ENCODE measurements around the gene FLT4. TPM values are rescaled to one million over a fixed set of nuclear protein-coding genes. Genes with fewer than 3 reads are reported as not detected.
"Not testable (repeated sequence)": the region's sequence is repeated elsewhere in the genome, so short reads cannot be mapped to it uniquely, and the experiment has no call there.

The FLT4 gene
- total RNA-seq, 1 donor from 2014 or later, result 1.1 TPM

DNA sequence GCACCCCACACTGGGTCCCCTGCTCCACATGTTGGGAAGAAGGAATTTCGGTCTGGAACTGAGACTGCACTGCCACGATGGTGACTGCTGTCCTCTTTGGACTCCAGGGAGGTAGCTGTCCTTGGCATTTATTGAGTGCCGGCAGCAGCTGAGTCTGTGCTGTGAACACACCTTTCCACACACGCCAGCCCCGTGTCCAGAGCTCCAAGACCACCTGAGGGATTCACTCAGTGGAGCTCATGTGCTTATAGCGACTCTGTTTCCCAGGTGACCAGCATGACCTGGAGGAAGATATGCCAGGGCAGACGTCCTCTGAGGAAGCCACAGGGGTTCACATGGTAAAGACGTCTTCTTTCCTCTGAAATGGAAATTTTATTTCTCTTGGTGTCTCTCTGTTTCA lies 33.2 kb upstream of the FLT4 start:
- H3K4me3 Mint-ChIP-seq (ENCODE audit: low read depth), result no peak overlapping the region
- no peaks in the 10 kb centered on the region for H3K9me3 Mint-ChIP-seq
- intact Hi-C loops (cut with micrococcal nuclease), result no loop called here
- H3K27ac Mint-ChIP-seq, result no peak overlapping the region
- no peak for DNase-seq (ENCODE audit: low spot score)
- H3K4me1 Mint-ChIP-seq (ENCODE audit: low read depth), result peaks cover 5% of the 10 kb centered on the region
- no peaks in the 10 kb centered on the region for H3K36me3 Mint-ChIP-seq (ENCODE audit: low read depth)
- H3K27me3 Mint-ChIP-seq (ENCODE audit: low read depth), result peaks cover 10% of the 10 kb centered on the region

- H3K4me3 Mint-ChIP-seq (ENCODE audit: low read depth); H3K9me3 Mint-ChIP-seq; H3K36me3 Mint-ChIP-seq (ENCODE audit: low read depth); DNase-seq (ENCODE audit: low spot score); H3K27ac Mint-ChIP-seq; H3K4me1 Mint-ChIP-seq (ENCODE audit: low read depth); intact Hi-C loops (cut with micrococcal nuclease): not testable (repeated sequence)
- peaks cover 10% of the 10 kb centered on the region for H3K27me3 Mint-ChIP-seq (ENCODE audit: low read depth)
These were observed 32.6 kb upstream of the FLT4 start for GRCh38 chr5:180682008-180682407.

GRCh38 chr5:180678319-180678718 lies 28.9 kb upstream of the FLT4 start:
- peaks cover 19% of the 10 kb centered on the region for H3K27me3 Mint-ChIP-seq (ENCODE audit: low read depth)
- H3K9me3 Mint-ChIP-seq; H3K4me3 Mint-ChIP-seq (ENCODE audit: low read depth); H3K4me1 Mint-ChIP-seq (ENCODE audit: low read depth); DNase-seq (ENCODE audit: low spot score); H3K27ac Mint-ChIP-seq; intact Hi-C loops (cut with micrococcal nuclease); H3K36me3 Mint-ChIP-seq (ENCODE audit: low read depth): not testable (repeated sequence)

GRCh38 chr5:180675036-180675635 lies 25.7 kb upstream of the FLT4 start:
- Mint-ChIP-seq H3K27ac (no peak overlapping the region), H3K27me3 (ENCODE audit: low read depth) (peaks cover 27% of the 10 kb centered on the region), H3K9me3 (no peaks in the 10 kb centered on the region), H3K4me1 (ENCODE audit: low read depth) (peaks cover 4% of the 10 kb centered on the region), H3K36me3 (ENCODE audit: low read depth) (no peaks in the 10 kb centered on the region), H3K4me3 (ENCODE audit: low read depth) (no peak overlapping the region)
- intact Hi-C loops (cut with micrococcal nuclease), result no loop called here
- DNase-seq (ENCODE audit: low spot score), result no peak

GRCh38 chr5:180674090-180674475 lies 24.7 kb upstream of the FLT4 start:
- not testable (repeated sequence) for H3K9me3 Mint-ChIP-seq; H3K27ac Mint-ChIP-seq; H3K36me3 Mint-ChIP-seq (ENCODE audit: low read depth); H3K4me3 Mint-ChIP-seq (ENCODE audit: low read depth); H3K4me1 Mint-ChIP-seq (ENCODE audit: low read depth); DNase-seq (ENCODE audit: low spot score)
- H3K27me3 Mint-ChIP-seq (ENCODE audit: low read depth), result peaks cover 30% of the 10 kb centered on the region
- intact Hi-C loops (cut with micrococcal nuclease), result loop anchor here (5.0 kb wide), 1 partner anchor 43 kb away; no protein-coding TSS in a partner anchor

- intact Hi-C loops (cut with micrococcal nuclease), result loop anchor here (5.0 kb wide), 1 partner anchor 44 kb away; no protein-coding TSS in a partner anchor
- Mint-ChIP-seq H3K27me3 (ENCODE audit: low read depth) (peaks cover 30% of the 10 kb centered on the region), H3K36me3 (ENCODE audit: low read depth) (no peaks in the 10 kb centered on the region), H3K27ac (no peak overlapping the region), H3K9me3 (no peaks in the 10 kb centered on the region), H3K4me1 (ENCODE audit: low read depth) (peaks cover 5% of the 10 kb centered on the region), H3K4me3 (ENCODE audit: low read depth) (no peak overlapping the region)
- DNase-seq (ENCODE audit: low spot score), result no peak
These were observed 24.1 kb upstream of the FLT4 start for GRCh38 chr5:180673371-180674089.

DNA sequence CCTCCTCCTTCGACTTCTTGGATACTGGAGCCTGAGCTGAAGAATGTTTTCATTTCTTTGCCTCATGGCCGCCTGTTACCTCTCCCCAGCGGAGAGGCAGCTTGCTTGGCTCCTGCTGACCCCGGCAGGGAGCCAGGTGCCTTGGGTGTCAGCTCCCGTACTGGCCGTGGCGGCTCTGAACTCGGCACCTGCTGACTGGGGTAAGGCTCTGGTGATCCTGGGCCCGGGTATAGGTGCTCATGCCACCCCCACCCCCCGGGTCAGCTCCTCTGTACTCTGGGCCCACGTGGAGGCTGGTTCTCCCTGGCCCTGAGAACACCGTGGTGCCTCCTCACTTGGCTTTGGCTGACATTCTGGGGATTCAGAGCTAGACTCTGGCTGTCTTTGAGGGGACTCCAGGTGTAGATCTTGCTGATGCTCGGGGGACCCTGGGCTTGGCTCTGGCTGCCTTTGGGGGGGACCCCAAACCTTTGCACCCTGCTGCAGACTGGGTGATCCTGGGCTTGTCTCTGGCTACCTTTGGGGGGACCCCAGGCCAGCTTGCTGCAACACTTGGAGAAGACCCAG lies 22.6 kb upstream of the FLT4 start:
- peaks cover 30% of the 10 kb centered on the region for H3K27me3 Mint-ChIP-seq (ENCODE audit: low read depth)
- not testable (repeated sequence) for DNase-seq (ENCODE audit: low spot score); H3K9me3 Mint-ChIP-seq; H3K27ac Mint-ChIP-seq; H3K4me3 Mint-ChIP-seq (ENCODE audit: low read depth); H3K4me1 Mint-ChIP-seq (ENCODE audit: low read depth); H3K36me3 Mint-ChIP-seq (ENCODE audit: low read depth)
- intact Hi-C loops (cut with micrococcal nuclease), result loop anchor here (5.0 kb wide), 1 partner anchor 45 kb away; no protein-coding TSS in a partner anchor

GRCh38 chr5:180670586-180671359 lies 21.4 kb upstream of the FLT4 start:
- no peak for DNase-seq (ENCODE audit: low spot score)
- Mint-ChIP-seq H3K4me3 (ENCODE audit: low read depth) (no peak overlapping the region), H3K9me3 (no peaks in the 10 kb centered on the region), H3K27me3 (ENCODE audit: low read depth) (peaks cover 24% of the 10 kb centered on the region), H3K36me3 (ENCODE audit: low read depth) (no peaks in the 10 kb centered on the region), H3K27ac (no peak overlapping the region), H3K4me1 (ENCODE audit: low read depth) (peaks cover 5% of the 10 kb centered on the region)
- intact Hi-C loops (cut with micrococcal nuclease), result loop anchor here (5.0 kb wide), 1 partner anchor 47 kb away; no protein-coding TSS in a partner anchor

DNA sequence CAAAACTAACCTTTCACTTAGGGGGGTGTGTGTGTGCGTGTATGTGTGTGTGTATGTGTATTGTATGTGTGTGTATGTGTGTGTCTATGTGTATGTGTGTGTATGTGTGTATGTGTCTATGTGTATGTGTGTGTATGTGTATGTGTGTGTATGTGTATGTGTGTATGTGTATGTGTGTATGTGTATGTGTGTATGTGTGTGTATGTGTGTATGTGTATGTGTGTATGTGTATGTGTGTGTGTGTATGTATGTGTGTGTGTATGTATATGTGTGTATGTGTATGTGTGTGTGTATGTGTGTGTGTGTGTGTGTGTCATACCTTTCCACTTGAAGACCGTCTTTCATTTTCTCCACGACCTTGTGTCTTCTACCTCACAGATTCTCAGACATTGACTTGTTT lies 20.8 kb upstream of the FLT4 start:
- H3K4me3 Mint-ChIP-seq (ENCODE audit: low read depth), result no peak overlapping the region

DNA sequence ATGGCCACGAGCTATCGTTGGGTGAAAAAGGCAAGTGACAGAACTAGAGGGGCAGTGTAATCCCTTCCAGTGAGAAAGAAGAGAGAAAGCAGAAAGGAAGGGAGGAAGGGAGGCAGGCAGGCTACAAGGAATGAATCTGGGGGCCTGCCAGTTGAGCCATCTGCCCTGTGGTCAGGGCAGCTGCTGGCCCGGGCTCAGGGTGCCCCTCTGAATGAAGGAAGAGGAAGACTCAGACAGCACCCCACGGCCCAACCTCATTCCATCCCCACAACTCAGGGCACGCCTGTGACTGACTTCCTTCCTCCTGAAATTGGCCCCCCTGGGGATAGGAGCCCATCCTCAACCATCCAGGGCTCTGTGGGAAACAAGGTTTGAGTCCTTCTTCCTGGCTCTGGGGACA lies 20.3 kb upstream of the FLT4 start:
- no peaks in the 10 kb centered on the region for H3K9me3 Mint-ChIP-seq
- intact Hi-C loops (cut with micrococcal nuclease), result loop anchor here (5.0 kb wide), 1 partner anchor 48 kb away; no protein-coding TSS in a partner anchor
- H3K27me3 Mint-ChIP-seq (ENCODE audit: low read depth), result peaks cover 15% of the 10 kb centered on the region
- H3K36me3 Mint-ChIP-seq (ENCODE audit: low read depth), result no peaks in the 10 kb centered on the region
- peaks cover 5% of the 10 kb centered on the region for H3K4me1 Mint-ChIP-seq (ENCODE audit: low read depth)
- no peak for DNase-seq (ENCODE audit: low spot score)
- no peak overlapping the region for H3K27ac Mint-ChIP-seq
- no peak overlapping the region for H3K4me3 Mint-ChIP-seq (ENCODE audit: low read depth)

More for the DNA sequence above, 20.8 kb upstream of the FLT4 start:
- Mint-ChIP-seq H3K9me3 (no peaks in the 10 kb centered on the region), H3K27ac (no peak overlapping the region), H3K4me1 (ENCODE audit: low read depth) (peaks cover 5% of the 10 kb centered on the region), H3K36me3 (ENCODE audit: low read depth) (no peaks in the 10 kb centered on the region), H3K27me3 (ENCODE audit: low read depth) (peaks cover 19% of the 10 kb centered on the region)
- intact Hi-C loops (cut with micrococcal nuclease), result loop anchor here (5.0 kb wide), 1 partner anchor 47 kb away; no protein-coding TSS in a partner anchor
- DNase-seq (ENCODE audit: low spot score), result no peak

DNA sequence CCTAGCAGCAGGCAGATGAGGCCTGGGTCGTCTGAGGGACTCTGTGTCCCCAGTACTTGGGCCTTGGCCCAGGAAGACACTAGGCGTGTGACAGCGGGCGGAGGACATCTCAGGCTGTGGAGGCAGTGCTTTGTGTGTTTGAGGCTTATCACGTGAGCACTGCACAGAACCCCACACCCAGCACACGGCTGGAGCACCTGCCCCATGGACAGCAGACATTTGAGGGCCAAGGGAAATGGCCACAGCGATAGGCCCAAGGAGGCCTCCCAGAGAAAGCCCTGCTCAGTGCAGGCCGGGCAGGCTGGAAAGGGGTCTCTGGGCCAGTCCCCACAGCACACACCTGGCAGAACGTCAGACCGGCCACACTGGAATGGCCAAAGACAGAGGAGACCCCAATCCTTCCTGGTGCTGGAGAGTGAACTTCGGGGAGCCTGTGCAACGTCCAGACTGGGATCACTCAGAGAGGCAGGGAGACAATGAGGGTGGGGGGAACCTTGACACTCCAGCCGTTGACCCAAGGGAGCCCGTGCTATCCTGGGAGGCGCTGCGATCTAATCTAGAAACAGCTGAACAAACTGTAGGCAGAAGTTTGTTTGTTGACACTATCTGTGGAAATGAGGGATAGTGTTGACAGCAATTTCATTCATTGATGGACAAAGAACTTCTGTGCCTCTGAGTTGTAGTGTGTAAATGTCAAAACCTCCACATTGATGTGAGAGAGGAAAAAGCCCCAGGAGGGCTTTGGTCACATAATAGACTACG lies 19.6 kb upstream of the FLT4 start:
- peaks cover 12% of the 10 kb centered on the region for H3K27me3 Mint-ChIP-seq (ENCODE audit: low read depth)
- intact Hi-C loops (cut with micrococcal nuclease), result no loop called here
- H3K27ac Mint-ChIP-seq, result no peak overlapping the region
- no peak overlapping the region for H3K4me3 Mint-ChIP-seq (ENCODE audit: low read depth)
- DNase-seq (ENCODE audit: low spot score), result no peak
- H3K9me3 Mint-ChIP-seq, result no peaks in the 10 kb centered on the region
- H3K36me3 Mint-ChIP-seq (ENCODE audit: low read depth), result no peaks in the 10 kb centered on the region
- peaks cover 5% of the 10 kb centered on the region for H3K4me1 Mint-ChIP-seq (ENCODE audit: low read depth)

DNA sequence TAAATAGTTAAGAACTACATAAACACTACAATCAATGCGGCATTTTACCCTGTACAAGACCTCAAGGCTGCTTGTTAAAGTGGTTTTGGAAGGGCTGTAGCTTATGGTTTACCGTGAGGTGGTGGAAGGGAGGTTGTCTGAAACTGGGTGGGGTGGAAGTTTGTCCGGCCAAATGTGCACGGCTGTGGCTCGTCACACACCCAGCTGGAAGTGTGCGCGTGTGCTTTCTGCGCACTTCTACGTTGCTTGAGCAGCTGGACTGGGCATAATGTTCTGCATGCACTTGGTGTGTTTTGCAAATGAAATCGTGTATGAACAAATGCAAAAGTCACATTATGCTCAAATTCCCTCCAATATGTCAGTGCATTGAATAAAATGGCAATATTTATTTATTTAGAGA lies 17.4 kb upstream of the FLT4 start:
- H3K9me3 Mint-ChIP-seq, result no peaks in the 10 kb centered on the region
- peaks cover 7% of the 10 kb centered on the region for H3K27me3 Mint-ChIP-seq (ENCODE audit: low read depth)
- H3K4me3 Mint-ChIP-seq (ENCODE audit: low read depth), result no peak overlapping the region
- DNase-seq (ENCODE audit: low spot score), result no peak
- H3K27ac Mint-ChIP-seq, result no peak overlapping the region
- intact Hi-C loops (cut with micrococcal nuclease), result no loop called here
- H3K36me3 Mint-ChIP-seq (ENCODE audit: low read depth), result no peaks in the 10 kb centered on the region
- H3K4me1 Mint-ChIP-seq (ENCODE audit: low read depth), result peaks cover 5% of the 10 kb centered on the region

All from activated T-helper 2 cell treated with anti-CD3 and anti-CD28 coated beads, Interferon-gamma antibody, Interleukin-2, Interleukin-4, amounts not matched to agents 10 μg/mL and 5 μg/mL and 100 μg/mL, durations not matched to agents 14 hours and 24 hours and 36 hours (primary cell).